ENCODE measurements around the gene KCNJ12.
A peak's percentile ranks its signal among the peaks of the same experiment; 100 is the strongest.

- TF ChIP-seq, protein P1, sequence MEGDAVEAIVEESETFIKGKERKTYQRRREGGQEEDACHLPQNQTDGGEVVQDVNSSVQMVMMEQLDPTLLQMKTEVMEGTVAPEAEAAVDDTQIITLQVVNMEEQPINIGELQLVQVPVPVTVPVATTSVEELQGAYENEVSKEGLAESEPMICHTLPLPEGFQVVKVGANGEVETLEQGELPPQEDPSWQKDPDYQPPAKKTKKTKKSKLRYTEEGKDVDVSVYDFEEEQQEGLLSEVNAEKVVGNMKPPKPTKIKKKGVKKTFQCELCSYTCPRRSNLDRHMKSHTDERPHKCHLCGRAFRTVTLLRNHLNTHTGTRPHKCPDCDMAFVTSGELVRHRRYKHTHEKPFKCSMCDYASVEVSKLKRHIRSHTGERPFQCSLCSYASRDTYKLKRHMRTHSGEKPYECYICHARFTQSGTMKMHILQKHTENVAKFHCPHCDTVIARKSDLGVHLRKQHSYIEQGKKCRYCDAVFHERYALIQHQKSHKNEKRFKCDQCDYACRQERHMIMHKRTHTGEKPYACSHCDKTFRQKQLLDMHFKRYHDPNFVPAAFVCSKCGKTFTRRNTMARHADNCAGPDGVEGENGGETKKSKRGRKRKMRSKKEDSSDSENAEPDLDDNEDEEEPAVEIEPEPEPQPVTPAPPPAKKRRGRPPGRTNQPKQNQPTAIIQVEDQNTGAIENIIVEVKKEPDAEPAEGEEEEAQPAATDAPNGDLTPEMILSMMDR (IDR thresholded peaks at IDR 0.05) = peak in 4 of 6 experiments; percentile 27 to 37 (median 36)
- no peak for TF ChIP-seq POLR2A (IDR thresholded peaks at IDR 0.05)
Measured at GRCh38 chr17:21452377-21453143, 76.4 kb downstream of the KCNJ12 start.

Data from Peyer's patch (tissue), 4 donors.